RWPE2 (cell line): ENCODE measurements around the gene MYO3B.
A peak's percentile ranks its signal among the peaks of the same experiment; 100 is the strongest.

Source experiments
- ATAC-seq: fragments of 200-7000 bp; cut with Tn5 transposase; 3 replicates; pipeline ENCODE4 v1.9.1; 2021; ENCODE audit warnings: low read depth
- DNase-seq: peaks from one replicate; pipeline ENCODE4 v3.0.0-alpha.2; 2020; ENCODE audit warnings: low spot score
- H3K27ac ChIP-seq: fragments of 450-650 bp; 2 replicates; pipeline ENCODE4 v1.5.1; 2017; ENCODE audit warnings: mild to moderate bottlenecking; ENCODE audit not compliant: poor library complexity, severe bottlenecking
- H3K27me3 ChIP-seq: fragments of 250-450 bp; sonication (Bioruptor Pico); 2 replicates; pipeline ENCODE4 v1.5.1; 2021; ENCODE audit warnings: mild to moderate bottlenecking, moderate library complexity; ENCODE audit not compliant: insufficient read depth, poor library complexity, severe bottlenecking
- H3K36me3 ChIP-seq: fragments of 250-450 bp; sonication (Bioruptor Pico); 2 replicates; pipeline ENCODE4 v1.5.1; 2020; ENCODE audit warnings: low read depth, mild to moderate bottlenecking, moderate library complexity
- H3K4me1 ChIP-seq: fragments of 250-450 bp; sonication (Bioruptor Pico); 2 replicates; pipeline ENCODE4 v1.5.1; 2021; ENCODE audit warnings: mild to moderate bottlenecking, moderate library complexity; ENCODE audit not compliant: insufficient read depth, poor library complexity, severe bottlenecking
- H3K4me3 ChIP-seq: fragments of 250-450 bp; sonication (Bioruptor Pico); 2 replicates; pipeline ENCODE4 v1.5.1; 2021; ENCODE audit warnings: mild to moderate bottlenecking, moderate library complexity; ENCODE audit not compliant: severe bottlenecking
- H3K9me3 ChIP-seq: fragments of 250-450 bp; sonication (Bioruptor Pico); 2 replicates; pipeline ENCODE4 v1.5.1; 2021; ENCODE audit warnings: mild to moderate bottlenecking, moderate library complexity; ENCODE audit not compliant: severe bottlenecking
- CTCF ChIP-seq: fragments of 450-650 bp; IDR thresholded peaks from one replicate; pipeline ENCODE4 v1.5.1; 2017; ENCODE audit warnings: mild to moderate bottlenecking, moderate library complexity; ENCODE audit not compliant: poor library complexity, severe bottlenecking

MYO3B gene

GRCh38 chr2:170229125-170229524 lies 51.2 kb downstream of the MYO3B start:
- TF ChIP-seq CTCF, result no peak
- DNase-seq (no peak), ATAC-seq (no peak)

GRCh38 chr2:170229744-170230143 lies 51.8 kb downstream of the MYO3B start:
- DNase-seq (no peak), ATAC-seq (no peak)
- H3K27ac ChIP-seq, result no peak overlapping the region
- no peak overlapping the region for H3K4me3 ChIP-seq
- H3K4me1 ChIP-seq, result no peaks in the 10 kb centered on the region
- no peaks in the 10 kb centered on the region for H3K9me3 ChIP-seq
- TF ChIP-seq CTCF, result no peak
- H3K27me3 ChIP-seq, result no peaks in the 10 kb centered on the region
- H3K36me3 ChIP-seq, result no peaks in the 10 kb centered on the region

More at GRCh38 chr2:170229125-170229524, 51.2 kb downstream of the MYO3B start:
- H3K4me3 ChIP-seq, result no peak overlapping the region
- H3K9me3 ChIP-seq, result no peaks in the 10 kb centered on the region
- H3K27me3 ChIP-seq, result no peaks in the 10 kb centered on the region
- H3K36me3 ChIP-seq, result no peaks in the 10 kb centered on the region
- no peaks in the 10 kb centered on the region for H3K4me1 ChIP-seq
- H3K27ac ChIP-seq, result no peak overlapping the region

- Histone ChIP-seq H3K9me3 (no peaks in the 10 kb centered on the region), H3K4me3 (no peak overlapping the region), H3K4me1 (no peaks in the 10 kb centered on the region), H3K27ac (no peak overlapping the region), H3K36me3 (no peaks in the 10 kb centered on the region), H3K27me3 (no peaks in the 10 kb centered on the region)
- ATAC-seq (no peak), DNase-seq (no peak)
- peak; percentile 64 for TF ChIP-seq CTCF
Observed at GRCh38 chr2:170235860-170236679, 58.1 kb downstream of the MYO3B start.

GRCh38 chr2:170236680-170237047 lies 58.7 kb downstream of the MYO3B start:
- no peaks in the 10 kb centered on the region for H3K4me1 ChIP-seq

More at GRCh38 chr2:170236680-170237047, 58.7 kb downstream of the MYO3B start:
- no peak overlapping the region for H3K27ac ChIP-seq
- ATAC-seq (no peak), DNase-seq (no peak)
- no peak for TF ChIP-seq CTCF
- H3K9me3 ChIP-seq, result no peaks in the 10 kb centered on the region
- H3K27me3 ChIP-seq, result no peaks in the 10 kb centered on the region
- no peaks in the 10 kb centered on the region for H3K36me3 ChIP-seq
- H3K4me3 ChIP-seq, result no peak overlapping the region
